HCT116 (cell line): ENCODE results near the gene IRF4. TPM values are rescaled to one million over a fixed set of nuclear protein-coding genes. Genes with fewer than 3 reads are reported as not detected.

Source experiments
- ATAC-seq: fragments of 200-7000 bp; cut with Tn5 transposase; 2 replicates; pipeline ENCODE4 v1.9.1; 2020; ENCODE audit warnings: mild to moderate bottlenecking, moderate library complexity
- BruUV-seq: library from RNA; stranded (reverse); fragments of 400-500 nt; replicated peaks from 2 replicates; lab custom pipeline; 2021; lab: Mats Ljungman, UMichigan
- CTCF ChIA-PET: fragments of 300-600 bp; sonication (Branson Sonifier 250); formaldehyde crosslinking; loops from one replicate; lab custom pipeline; 2021; ENCODE audit warnings: antibody characterized with exemption; lab: Charles Lee
- POLR2A ChIA-PET: fragments of 300-600, 350-600 bp; sonication (Branson Sonifier 250); formaldehyde crosslinking; loops from one replicate; lab custom pipeline; 2021; ENCODE audit warnings: antibody characterized with exemption; lab: Charles Lee
- RAD21 ChIA-PET, 2 experiments: fragments of 300-600 bp; sonication (Branson Sonifier 250); formaldehyde crosslinking; loops; one replicate each; lab custom pipeline; 2023; ENCODE audit warnings: low total read pairs in 2 of 2; ENCODE audit not compliant: uncharacterized antibody in 2 of 2, unreplicated experiment in 2 of 2, low non-redundant PET in 1 of 2; lab: Charles Lee
- DNase-seq: peaks from one replicate; pipeline ENCODE4 v3.0.0-alpha.2; 2010; ENCODE audit warnings: low read depth, low spot score
- H2AFZ ChIP-seq: fragments of 200-600 bp; shearing (Covaris generic), sonication (generic); 2 replicates; pipeline ENCODE4 v1.6.1; 2017; ENCODE audit warnings: low read depth, mixed run types, mixed read lengths, antibody characterized with exemption, low read length; ENCODE audit not compliant: poor library complexity, severe bottlenecking
- H3K27ac ChIP-seq: 2 replicates; pipeline ENCODE4 v1.5.1; 2012; ENCODE audit warnings: low read depth, low read length
- H3K27me3 ChIP-seq: fragments of 200-600 bp; sonication (generic); 2 replicates; pipeline ENCODE4 v1.6.1; 2016; ENCODE audit warnings: mixed run types, low read length, mixed read lengths; ENCODE audit not compliant: insufficient read depth
- H3K36me3 ChIP-seq, 2 experiments: fragments of 200-500 bp in 1 of 2; fragments of 200-600 bp in 1 of 2; sonication (Bioruptor generic) in 1 of 2; sonication (generic) in 1 of 2; 2 replicates each; pipeline versions ENCODE4 v1.5.1 to v1.6.1; 2014 to 2016; ENCODE audit warnings: low read length in 2 of 2, inconsistent platforms in 1 of 2, mixed read lengths in 1 of 2, mixed run types in 1 of 2; ENCODE audit not compliant: insufficient read depth in 2 of 2, control insufficient read depth in 1 of 2
- H3K4me1 ChIP-seq, 2 experiments: fragments of 200-600 bp in 1 of 2; sonication (generic) in 1 of 2; 2 replicates each; pipeline versions ENCODE4 v1.5.1 to v1.6.1; 2012 to 2017; ENCODE audit warnings: low read length in 2 of 2, inconsistent platforms in 1 of 2, mild to moderate bottlenecking in 1 of 2, mixed read lengths in 1 of 2, mixed run types in 1 of 2, moderate library complexity in 1 of 2; ENCODE audit not compliant: insufficient read depth in 2 of 2, control insufficient read depth in 1 of 2
- H3K4me2 ChIP-seq: fragments of 200-600 bp; sonication (generic); 2 replicates; pipeline ENCODE4 v1.6.1; 2017; ENCODE audit warnings: mixed run types, low read length, mixed read lengths
- H3K4me3 ChIP-seq, 2 experiments: fragments of 200-600 bp in 1 of 2; sonication (generic) in 1 of 2; replicated peaks in 1 of 2; 2 replicates each; pipeline ENCODE4 v1.5.1; 2011 to 2016; ENCODE audit warnings: low read length in 2 of 2, control low read depth in 1 of 2, low read depth in 1 of 2, mild to moderate bottlenecking in 1 of 2, mixed read lengths in 1 of 2, mixed run types in 1 of 2
- H3K79me2 ChIP-seq: fragments of 200-600 bp; sonication (generic); 2 replicates; pipeline ENCODE4 v1.6.1; 2017; ENCODE audit warnings: mild to moderate bottlenecking, mixed run types, low read length, moderate library complexity, mixed read lengths; ENCODE audit not compliant: insufficient read depth
- H3K9ac ChIP-seq: fragments of 200-600 bp; sonication (generic); 2 replicates; pipeline ENCODE4 v1.6.1; 2016; ENCODE audit warnings: low read length, mixed read lengths
- H3K9me2 ChIP-seq: fragments of 200-600 bp; sonication (generic), shearing (Covaris generic); 2 replicates; pipeline ENCODE4 v1.6.1; 2017; ENCODE audit warnings: mixed run types, mild to moderate bottlenecking, moderate library complexity; ENCODE audit not compliant: insufficient read depth
- H3K9me3 ChIP-seq, 2 experiments: fragments of 200-500 bp in 1 of 2; fragments of 200-600 bp in 1 of 2; sonication (Bioruptor generic) in 1 of 2; sonication (generic) in 1 of 2; 2 replicates each; pipeline ENCODE4 v1.6.1; 2014 to 2017; ENCODE audit warnings: low read length in 2 of 2, mixed read lengths in 2 of 2, inconsistent platforms in 1 of 2, low read depth in 1 of 2, mild to moderate bottlenecking in 1 of 2, mixed run types in 1 of 2, moderate library complexity in 1 of 2; ENCODE audit not compliant: control insufficient read depth in 1 of 2, insufficient read depth in 1 of 2
- H4K20me1 ChIP-seq: fragments of 200-600 bp; sonication (generic), shearing (Covaris generic); 2 replicates; pipeline ENCODE4 v1.6.1; 2017; ENCODE audit warnings: mixed run types, mild to moderate bottlenecking, moderate library complexity; ENCODE audit not compliant: insufficient read depth
- CBX3 ChIP-seq: IDR thresholded peaks from 2 replicates; pipeline ENCODE4 v1.6.1; 2012; ENCODE audit warnings: low read depth
- CEBPB ChIP-seq: IDR thresholded peaks from 2 replicates; pipeline ENCODE4 v1.6.1; 2012; ENCODE audit warnings: low read depth
- EZH2 ChIP-seq: fragments of 200-600 bp; sonication (generic); IDR thresholded peaks from 2 replicates; pipeline ENCODE4 v1.6.1; 2017; ENCODE audit warnings: antibody characterized with exemption, mixed run types
- EZH2phosphoT487 ChIP-seq: fragments of 200-600 bp; IDR thresholded peaks from 2 replicates; pipeline ENCODE4 v1.6.1; 2018; ENCODE audit warnings: antibody characterized with exemption, borderline replicate concordance
- FOSL1 ChIP-seq: IDR thresholded peaks from 2 replicates; pipeline ENCODE4 v1.6.1; 2012; ENCODE audit warnings: low read depth
- JUND ChIP-seq: IDR thresholded peaks from 2 replicates; pipeline ENCODE4 v1.6.1; 2012
- POLR2A ChIP-seq: IDR thresholded peaks from 2 replicates; pipeline ENCODE4 v1.7.0; 2011; ENCODE audit warnings: borderline replicate concordance; ENCODE audit not compliant: insufficient read depth, insufficient read length; ENCODE audit errors: extremely low read depth
- POLR2AphosphoS5 ChIP-seq: IDR thresholded peaks from 2 replicates; pipeline ENCODE4 v1.6.1; 2011; ENCODE audit warnings: mild to moderate bottlenecking, low read depth, low read length, moderate library complexity
- SP1 ChIP-seq: IDR thresholded peaks from 2 replicates; pipeline ENCODE4 v1.6.1; 2012; ENCODE audit warnings: low read depth
- SRF ChIP-seq: IDR thresholded peaks from 2 replicates; pipeline ENCODE4 v1.6.1; 2012; ENCODE audit warnings: low read depth
- TCF7L2 ChIP-seq: IDR thresholded peaks from 2 replicates; pipeline ENCODE4 v1.7.0; 2011; ENCODE audit warnings: borderline replicate concordance, inconsistent platforms; ENCODE audit not compliant: insufficient read depth, insufficient read length; ENCODE audit errors: extremely low read depth
- YY1 ChIP-seq: IDR thresholded peaks from 2 replicates; pipeline ENCODE4 v1.6.1; 2011; ENCODE audit warnings: low read length, low read depth, moderate library complexity, mild to moderate bottlenecking; ENCODE audit not compliant: insufficient replicate concordance; ENCODE audit errors: extremely low read depth
- intact Hi-C: fragments of 100-400 bp; cut with micrococcal nuclease; formaldehyde crosslinking; loops from 2 replicates; pipeline ENCODE4 v1.10.0; 2022
- total RNA-seq: library from RNA; stranded (reverse); gene quantifications from one replicate; pipeline ENCODE4 v1.2.1, GENCODE V29; 2021; ENCODE audit not compliant: unreplicated experiment
- TF ChIP-seq, protein P1 (sequence below): IDR thresholded peaks from 2 replicates; pipeline ENCODE4 v1.6.1; 2012; ENCODE audit warnings: low read depth
- TF ChIP-seq, protein P2 (sequence below): IDR thresholded peaks from 2 replicates; pipeline ENCODE4 v1.6.1; 2012
- TF ChIP-seq, protein P3 (sequence below), 3 experiments: fragments of 200-600 bp in 1 of 3; sonication (generic) in 1 of 3; IDR thresholded peaks in 2 of 3; conservative IDR thresholded peaks in 1 of 3; 2 replicates each; pipeline ENCODE4 v1.5.1; 2012 to 2017; ENCODE audit warnings: low read depth in 2 of 3, low read length in 2 of 3, antibody characterized with exemption in 1 of 3, borderline replicate concordance in 1 of 3, control low read depth in 1 of 3, mild to moderate bottlenecking in 1 of 3, mixed read lengths in 1 of 3, mixed run types in 1 of 3, moderate library complexity in 1 of 3; ENCODE audit not compliant: insufficient read depth in 1 of 3

IRF4 gene
- total RNA-seq, 1 experiment from 2014 or later: 1.2 TPM

DNA sequence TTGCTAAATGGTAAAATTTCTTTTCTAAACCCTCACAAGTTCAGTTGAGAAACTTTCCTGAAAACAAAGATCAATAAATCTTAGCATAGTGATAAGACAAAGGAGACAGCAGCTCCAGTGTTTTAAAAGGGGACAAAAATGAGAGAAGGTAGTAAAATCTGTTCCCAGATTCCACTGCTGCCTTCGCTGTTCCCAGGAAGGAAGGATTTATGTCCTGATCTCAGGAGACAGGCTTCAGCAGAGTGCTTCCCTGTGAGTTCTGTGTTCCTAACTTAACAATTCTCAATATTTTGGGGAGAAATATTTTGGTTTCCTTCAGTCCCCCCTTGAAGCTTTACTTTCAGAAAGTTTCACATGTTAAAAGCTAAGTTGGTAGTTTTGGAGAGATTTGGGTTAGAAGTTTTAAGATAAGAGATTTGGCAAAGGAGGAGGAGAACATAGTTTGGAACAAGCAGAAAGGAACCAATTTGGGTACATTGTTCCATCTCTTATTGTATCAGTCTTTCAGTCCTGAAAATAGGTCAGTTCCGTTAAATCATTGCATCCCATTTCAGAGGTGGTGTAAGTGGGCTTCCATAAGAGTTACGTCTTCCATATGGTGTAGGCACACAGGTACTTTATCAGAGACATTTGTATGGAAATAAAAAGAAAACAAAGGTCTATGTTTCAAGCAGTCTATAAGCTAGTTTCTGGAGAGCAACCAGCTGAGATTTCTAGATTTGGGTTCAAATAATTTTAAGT is 20.8 kb downstream of the IRF4 start:
- ChIA-PET RAD21 (no interaction called here), POLR2A (no interaction called here), CTCF (interaction anchor here (1.3 kb wide), 1 partner anchor 224 kb away, joined by 4 read pairs; no protein-coding TSS in a partner anchor)
- H3K9me3 ChIP-seq: no peaks in the 10 kb centered on the region
- BruUV-seq: no TSS peak
- H3K9me2 ChIP-seq: no peaks in the 10 kb centered on the region
- no peak overlapping the region for H3K9ac ChIP-seq
- H2AFZ ChIP-seq: no peak overlapping the region
- ATAC-seq (no peak), DNase-seq (no peak)
- H4K20me1 ChIP-seq: no peaks in the 10 kb centered on the region
- peaks cover 0 to 9% of the 10 kb centered on the region in 2 experiments; a peak in 1 of 4 replicates for H3K4me1 ChIP-seq
- no peaks in the 10 kb centered on the region for H3K36me3 ChIP-seq
- TF ChIP-seq CEBPB: no peak
- TF ChIP-seq SP1: no peak
- TF ChIP-seq TCF7L2: no peak
- no peak for TF ChIP-seq FOSL1
- H3K4me3 ChIP-seq: no peak overlapping the region
- H3K27me3 ChIP-seq: peaks cover 27% of the 10 kb centered on the region; the same call in 1 of the 2 replicates
- no peak overlapping the region for H3K27ac ChIP-seq
- no peak overlapping the region for H3K4me2 ChIP-seq
- H3K79me2 ChIP-seq: no peaks in the 10 kb centered on the region
- intact Hi-C loops: no loop called here

DNA sequence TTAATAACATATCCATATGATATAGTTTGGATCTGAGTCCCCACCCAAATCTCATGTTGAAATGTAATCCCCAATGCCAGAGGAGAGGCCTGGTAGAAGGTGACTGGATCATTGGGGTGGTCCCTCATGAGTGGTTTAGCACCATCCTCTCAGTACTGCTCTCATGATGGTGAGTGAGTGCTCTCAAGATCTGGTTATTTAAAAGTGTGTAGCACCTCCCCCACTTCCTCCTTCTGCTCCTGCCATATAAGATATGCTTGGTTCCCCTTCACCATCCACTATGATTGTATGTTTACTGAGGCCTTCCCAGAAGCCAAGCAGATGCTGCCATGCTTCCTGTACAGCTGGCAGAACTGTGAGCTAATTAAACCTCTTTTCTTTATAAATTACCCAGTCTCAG is 22.9 kb downstream of the IRF4 start:
- Histone ChIP-seq H3K9me3 (no peaks in the 10 kb centered on the region), H3K27me3 (peaks cover 27% of the 10 kb centered on the region; the same call in 1 of the 2 replicates), H3K9ac (no peak overlapping the region), H3K4me3 (no peak overlapping the region), H3K4me1 (no peaks in the 10 kb centered on the region), H4K20me1 (no peaks in the 10 kb centered on the region), H3K9me2 (no peaks in the 10 kb centered on the region), H3K4me2 (no peak overlapping the region), H3K79me2 (no peaks in the 10 kb centered on the region), H3K36me3 (no peaks in the 10 kb centered on the region), H3K27ac (no peak overlapping the region), H2AFZ (no peak overlapping the region)
- ATAC-seq (no peak), DNase-seq (no peak)
- no TSS peak for BruUV-seq
- ChIA-PET RAD21 (no interaction called here), CTCF (no interaction called here), POLR2A (no interaction called here)
- intact Hi-C loops: no loop called here
- no peak for TF ChIP-seq TCF7L2
- no peak for TF ChIP-seq POLR2AphosphoS5
- TF ChIP-seq, protein P1, sequence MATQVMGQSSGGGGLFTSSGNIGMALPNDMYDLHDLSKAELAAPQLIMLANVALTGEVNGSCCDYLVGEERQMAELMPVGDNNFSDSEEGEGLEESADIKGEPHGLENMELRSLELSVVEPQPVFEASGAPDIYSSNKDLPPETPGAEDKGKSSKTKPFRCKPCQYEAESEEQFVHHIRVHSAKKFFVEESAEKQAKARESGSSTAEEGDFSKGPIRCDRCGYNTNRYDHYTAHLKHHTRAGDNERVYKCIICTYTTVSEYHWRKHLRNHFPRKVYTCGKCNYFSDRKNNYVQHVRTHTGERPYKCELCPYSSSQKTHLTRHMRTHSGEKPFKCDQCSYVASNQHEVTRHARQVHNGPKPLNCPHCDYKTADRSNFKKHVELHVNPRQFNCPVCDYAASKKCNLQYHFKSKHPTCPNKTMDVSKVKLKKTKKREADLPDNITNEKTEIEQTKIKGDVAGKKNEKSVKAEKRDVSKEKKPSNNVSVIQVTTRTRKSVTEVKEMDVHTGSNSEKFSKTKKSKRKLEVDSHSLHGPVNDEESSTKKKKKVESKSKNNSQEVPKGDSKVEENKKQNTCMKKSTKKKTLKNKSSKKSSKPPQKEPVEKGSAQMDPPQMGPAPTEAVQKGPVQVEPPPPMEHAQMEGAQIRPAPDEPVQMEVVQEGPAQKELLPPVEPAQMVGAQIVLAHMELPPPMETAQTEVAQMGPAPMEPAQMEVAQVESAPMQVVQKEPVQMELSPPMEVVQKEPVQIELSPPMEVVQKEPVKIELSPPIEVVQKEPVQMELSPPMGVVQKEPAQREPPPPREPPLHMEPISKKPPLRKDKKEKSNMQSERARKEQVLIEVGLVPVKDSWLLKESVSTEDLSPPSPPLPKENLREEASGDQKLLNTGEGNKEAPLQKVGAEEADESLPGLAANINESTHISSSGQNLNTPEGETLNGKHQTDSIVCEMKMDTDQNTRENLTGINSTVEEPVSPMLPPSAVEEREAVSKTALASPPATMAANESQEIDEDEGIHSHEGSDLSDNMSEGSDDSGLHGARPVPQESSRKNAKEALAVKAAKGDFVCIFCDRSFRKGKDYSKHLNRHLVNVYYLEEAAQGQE: no peak
- TF ChIP-seq, protein P2, sequence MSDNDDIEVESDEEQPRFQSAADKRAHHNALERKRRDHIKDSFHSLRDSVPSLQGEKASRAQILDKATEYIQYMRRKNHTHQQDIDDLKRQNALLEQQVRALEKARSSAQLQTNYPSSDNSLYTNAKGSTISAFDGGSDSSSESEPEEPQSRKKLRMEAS: no peak
- no peak for TF ChIP-seq EZH2phosphoT487
- TF ChIP-seq SP1: no peak
- TF ChIP-seq EZH2: no peak
- TF ChIP-seq SRF: no peak
- no peak for TF ChIP-seq CEBPB
- TF ChIP-seq JUND: no peak
- no peak for TF ChIP-seq YY1
- no peak for TF ChIP-seq CBX3
- no peak for TF ChIP-seq POLR2A
- TF ChIP-seq, protein P3, sequence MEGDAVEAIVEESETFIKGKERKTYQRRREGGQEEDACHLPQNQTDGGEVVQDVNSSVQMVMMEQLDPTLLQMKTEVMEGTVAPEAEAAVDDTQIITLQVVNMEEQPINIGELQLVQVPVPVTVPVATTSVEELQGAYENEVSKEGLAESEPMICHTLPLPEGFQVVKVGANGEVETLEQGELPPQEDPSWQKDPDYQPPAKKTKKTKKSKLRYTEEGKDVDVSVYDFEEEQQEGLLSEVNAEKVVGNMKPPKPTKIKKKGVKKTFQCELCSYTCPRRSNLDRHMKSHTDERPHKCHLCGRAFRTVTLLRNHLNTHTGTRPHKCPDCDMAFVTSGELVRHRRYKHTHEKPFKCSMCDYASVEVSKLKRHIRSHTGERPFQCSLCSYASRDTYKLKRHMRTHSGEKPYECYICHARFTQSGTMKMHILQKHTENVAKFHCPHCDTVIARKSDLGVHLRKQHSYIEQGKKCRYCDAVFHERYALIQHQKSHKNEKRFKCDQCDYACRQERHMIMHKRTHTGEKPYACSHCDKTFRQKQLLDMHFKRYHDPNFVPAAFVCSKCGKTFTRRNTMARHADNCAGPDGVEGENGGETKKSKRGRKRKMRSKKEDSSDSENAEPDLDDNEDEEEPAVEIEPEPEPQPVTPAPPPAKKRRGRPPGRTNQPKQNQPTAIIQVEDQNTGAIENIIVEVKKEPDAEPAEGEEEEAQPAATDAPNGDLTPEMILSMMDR (IDR thresholded peaks at IDR 0.05 in 2 of 3, conservative IDR thresholded peaks at IDR 0.05 in 1 of 3; ENCODE audit: borderline replicate concordance in 1 of 3, insufficient read depth in 1 of 3, low read depth in 2 of 3, low read length in 2 of 3): no peak
